Mesenchymal stem cell (in vitro differentiated cells and primary cell): ENCODE data around the gene HAUS1.
"Not testable (repeated sequence)": the region's sequence is repeated elsewhere in the genome, so short reads cannot be mapped to it uniquely, and the experiment has no call there.

Source experiments
- DNase-seq: peaks from one replicate; pipeline ENCODE4 v3.0.0-alpha.2; 2013
- H2AFZ ChIP-seq: one replicate; pipeline ENCODE4 v1.6.1; 2013; ENCODE audit warnings: low read depth, mild to moderate bottlenecking, control low read depth, inconsistent platforms, low read length, moderate library complexity
- H2AK5ac ChIP-seq: 2 replicates; pipeline ENCODE4 v1.6.1; 2013; ENCODE audit warnings: low read length, moderate library complexity, mild to moderate bottlenecking, inconsistent platforms; ENCODE audit not compliant: severe bottlenecking
- H2BK120ac ChIP-seq: one replicate; pipeline ENCODE4 v1.6.1; 2013; ENCODE audit warnings: low read depth, mild to moderate bottlenecking, inconsistent platforms, low read length, moderate library complexity
- H2BK12ac ChIP-seq, 2 experiments: one replicate each; pipeline ENCODE4 v1.6.1; 2013; ENCODE audit warnings: inconsistent platforms in 2 of 2, low read length in 2 of 2, mild to moderate bottlenecking in 2 of 2, moderate library complexity in 2 of 2, control low read depth in 1 of 2
- H2BK15ac ChIP-seq: one replicate; pipeline ENCODE4 v1.6.1; 2013; ENCODE audit warnings: mild to moderate bottlenecking, low read depth, inconsistent platforms; ENCODE audit not compliant: poor library complexity, severe bottlenecking
- H2BK5ac ChIP-seq: 2 replicates; pipeline ENCODE4 v1.6.1; 2013; ENCODE audit warnings: low read depth, mild to moderate bottlenecking, low read length, control low read depth, inconsistent platforms; ENCODE audit not compliant: poor library complexity, severe bottlenecking
- H3K14ac ChIP-seq, 2 experiments: one replicate each; pipeline ENCODE4 v1.6.1; 2013; ENCODE audit warnings: inconsistent platforms in 2 of 2, low read length in 2 of 2, control low read depth in 1 of 2, mild to moderate bottlenecking in 1 of 2, moderate library complexity in 1 of 2
- H3K18ac ChIP-seq, 2 experiments: one replicate each; pipeline ENCODE4 v1.6.1; 2013; ENCODE audit warnings: inconsistent platforms in 2 of 2, low read length in 2 of 2, control low read depth in 1 of 2, low read depth in 1 of 2, mild to moderate bottlenecking in 1 of 2
- H3K23ac ChIP-seq, 2 experiments: one replicate each; pipeline ENCODE4 v1.6.1; 2013; ENCODE audit warnings: inconsistent platforms in 2 of 2, low read length in 2 of 2, mild to moderate bottlenecking in 2 of 2, moderate library complexity in 2 of 2, control low read depth in 1 of 2
- H3K27ac ChIP-seq: 2 replicates; pipeline ENCODE4 v1.5.1; 2013; ENCODE audit warnings: mild to moderate bottlenecking, moderate library complexity, low read length, control low read depth, inconsistent platforms; ENCODE audit not compliant: poor library complexity, severe bottlenecking
- H3K27me3 ChIP-seq, 2 experiments: 2 replicates each; pipeline versions ENCODE4 v1.6.1 to v1.7.0; 2013; ENCODE audit warnings: low read length in 2 of 2, mild to moderate bottlenecking in 2 of 2, moderate library complexity in 2 of 2, control low read depth in 1 of 2, inconsistent platforms in 1 of 2; ENCODE audit not compliant: control insufficient read depth in 1 of 2, insufficient read depth in 1 of 2
- H3K36me3 ChIP-seq, 2 experiments: 2 replicates each; pipeline versions ENCODE4 v1.6.1 to v1.7.0; 2013; ENCODE audit warnings: low read length in 2 of 2, control low read depth in 1 of 2, inconsistent platforms in 1 of 2, low read depth in 1 of 2, mild to moderate bottlenecking in 1 of 2; ENCODE audit not compliant: insufficient read depth in 2 of 2, control insufficient read depth in 1 of 2
- H3K4ac ChIP-seq, 2 experiments: one replicate each; pipeline ENCODE4 v1.6.1; 2013; ENCODE audit warnings: inconsistent platforms in 2 of 2, low read length in 2 of 2, mild to moderate bottlenecking in 2 of 2, moderate library complexity in 2 of 2, control low read depth in 1 of 2, low read depth in 1 of 2
- H3K4me1 ChIP-seq: 2 replicates; pipeline ENCODE4 v1.6.1; 2013; ENCODE audit warnings: low read depth, low read length, control low read depth; ENCODE audit not compliant: control insufficient read depth, insufficient read depth
- H3K4me2 ChIP-seq: 2 replicates; pipeline ENCODE4 v1.6.1; 2013; ENCODE audit warnings: low read length, mild to moderate bottlenecking, inconsistent platforms; ENCODE audit not compliant: poor library complexity, severe bottlenecking
- H3K4me3 ChIP-seq, 2 experiments: 2 replicates each; pipeline versions ENCODE4 v1.5.1 to v1.7.0; 2013; ENCODE audit warnings: low read length in 2 of 2, mild to moderate bottlenecking in 2 of 2, control low read depth in 1 of 2, low read depth in 1 of 2; ENCODE audit not compliant: insufficient read depth in 1 of 2
- H3K79me1 ChIP-seq: replicated peaks from 2 replicates; pipeline ENCODE4 v1.6.1; 2013; ENCODE audit warnings: mild to moderate bottlenecking, control low read depth, low read length, inconsistent platforms; ENCODE audit not compliant: poor library complexity, severe bottlenecking
- H3K9ac ChIP-seq: 2 replicates; pipeline ENCODE4 v1.7.0; 2013; ENCODE audit warnings: mild to moderate bottlenecking, low read length, moderate library complexity
- H3K9me3 ChIP-seq: 2 replicates; pipeline ENCODE4 v1.7.0; 2013; ENCODE audit warnings: mild to moderate bottlenecking, low read length; ENCODE audit not compliant: control insufficient read depth
- H4K8ac ChIP-seq: one replicate; pipeline ENCODE4 v1.6.1; 2013; ENCODE audit warnings: inconsistent platforms, mild to moderate bottlenecking, low read length, moderate library complexity
- H4K91ac ChIP-seq: one replicate; pipeline ENCODE4 v1.6.1; 2013; ENCODE audit warnings: mild to moderate bottlenecking, low read length, inconsistent platforms
- whole genome bisulfite sequencing: methylation state at CpG from one replicate; pipeline ENCODE4 v1.1.7; 2013; ENCODE audit warnings: mixed read lengths; 5-methylcytosine and 5-hydroxymethylcytosine counted together

HAUS1 gene

DNA sequence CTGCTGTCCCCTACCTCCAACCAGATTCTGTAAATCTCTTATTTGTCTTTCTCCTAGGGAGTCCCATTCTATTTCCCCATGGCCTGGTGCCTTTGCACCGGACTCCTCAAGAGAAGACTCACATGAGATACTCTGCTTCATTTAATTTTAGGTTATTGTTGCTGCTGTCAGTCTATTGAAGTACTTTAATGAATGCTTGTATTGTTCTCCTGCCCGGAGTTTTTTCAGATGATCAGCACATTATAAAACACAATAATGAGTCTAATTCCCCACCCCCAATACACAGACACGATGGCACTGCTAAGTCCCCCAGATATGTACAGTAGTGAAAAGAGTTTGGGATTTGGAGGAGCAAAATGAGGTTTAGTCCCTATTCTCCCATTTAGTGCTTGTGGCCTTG lies 58.9 kb downstream of the HAUS1 start:
- Histone ChIP-seq H3K4me3 (no peak overlapping the region), H2AK5ac (no peak overlapping the region), H3K4ac (no peak overlapping the region), H3K27ac (no peak overlapping the region), H3K9ac (no peak overlapping the region), H2BK5ac (no peak overlapping the region), H3K9me3 (no peaks in the 10 kb centered on the region), H3K18ac (no peak overlapping the region), H2AFZ (no peak overlapping the region), H3K36me3 (no peaks in the 10 kb centered on the region), H4K8ac (no peak overlapping the region), H3K14ac (no peak overlapping the region), H3K4me1 (no peaks in the 10 kb centered on the region), H2BK15ac (no peak overlapping the region), H3K79me1 (no peaks in the 10 kb centered on the region), H4K91ac (no peak overlapping the region), H3K23ac (no peak overlapping the region), H2BK120ac (no peak overlapping the region), H3K4me2 (no peak overlapping the region), H2BK12ac (no peak overlapping the region), H3K27me3 (no peaks in the 10 kb centered on the region)
- WGBS, result no CpG with 5 or more reads among the region's 3 CpGs
- no peak for DNase-seq

DNA sequence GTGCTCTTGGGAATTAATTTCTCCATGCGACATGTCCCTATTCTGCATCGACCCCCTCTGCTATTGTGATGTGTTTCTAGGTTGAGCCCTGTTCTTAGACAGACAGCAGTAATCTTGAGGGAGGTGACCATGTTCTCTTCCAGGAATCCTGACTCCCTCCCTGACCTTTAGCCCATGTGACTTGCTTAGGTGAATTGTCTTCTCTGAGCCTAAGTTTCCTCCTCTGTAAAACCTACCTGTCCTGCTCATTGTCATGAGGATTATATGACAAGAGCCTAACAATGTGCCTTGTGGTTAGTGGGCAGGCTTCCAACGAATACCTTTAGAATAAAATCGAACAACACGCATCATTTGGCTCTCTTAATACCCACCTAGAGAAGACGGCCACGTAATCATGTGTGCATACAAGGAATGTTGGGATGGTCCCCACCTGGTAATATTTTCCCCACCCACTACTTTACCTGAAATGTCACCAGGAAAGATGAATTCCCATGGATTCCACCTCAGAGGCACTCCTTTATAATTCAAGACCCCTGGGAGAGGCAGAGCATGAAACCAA lies 59.8 kb downstream of the HAUS1 start:
- 88% methylated on average over 7 of the region's 7 CpGs for WGBS
- Histone ChIP-seq H2BK12ac (no peak overlapping the region), H3K14ac (no peak overlapping the region), H3K9me3 (no peaks in the 10 kb centered on the region), H2AFZ (no peak overlapping the region), H3K18ac (no peak overlapping the region), H3K23ac (no peak overlapping the region), H3K4me3 (no peak overlapping the region), H3K4me2 (no peak overlapping the region), H4K8ac (no peak overlapping the region), H3K36me3 (no peaks in the 10 kb centered on the region), H2AK5ac (no peak overlapping the region), H4K91ac (no peak overlapping the region), H3K27me3 (no peaks in the 10 kb centered on the region), H3K27ac (no peak overlapping the region), H3K4me1 (no peaks in the 10 kb centered on the region), H2BK120ac (no peak overlapping the region), H3K79me1 (no peaks in the 10 kb centered on the region), H3K4ac (no peak overlapping the region), H2BK5ac (no peak overlapping the region), H2BK15ac (no peak overlapping the region), H3K9ac (no peak overlapping the region)
- no peak for DNase-seq

DNA sequence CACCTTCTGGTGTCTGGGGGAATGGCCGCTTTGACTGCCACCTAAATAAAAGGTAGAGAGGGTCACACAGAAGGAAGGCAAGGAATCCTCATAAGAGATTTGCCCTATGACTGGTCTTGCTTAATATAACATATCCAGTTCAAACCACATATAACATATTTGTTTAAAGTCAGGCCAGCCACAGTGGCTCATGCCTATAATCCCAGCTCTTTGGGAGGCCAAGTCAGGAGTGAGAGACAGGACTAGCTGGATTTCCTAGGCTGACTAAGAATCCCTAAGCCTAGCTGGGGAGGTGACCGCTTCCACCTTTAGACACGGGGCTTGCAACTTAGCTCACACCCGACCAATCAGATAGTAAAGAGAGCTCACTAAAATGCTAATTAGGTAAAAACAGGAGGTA lies 60.3 kb downstream of the HAUS1 start:
- H2BK120ac ChIP-seq, H2AFZ ChIP-seq, DNase-seq, H3K36me3 ChIP-seq, H2BK15ac ChIP-seq, H3K4me2 ChIP-seq, H3K18ac ChIP-seq, H2AK5ac ChIP-seq, H4K8ac ChIP-seq, H3K4ac ChIP-seq, H3K27me3 ChIP-seq, H3K23ac ChIP-seq, H3K27ac ChIP-seq, H2BK12ac ChIP-seq, H3K14ac ChIP-seq, H3K4me1 ChIP-seq, H4K91ac ChIP-seq, H3K79me1 ChIP-seq, H3K9me3 ChIP-seq, H3K9ac ChIP-seq, H2BK5ac ChIP-seq, H3K4me3 ChIP-seq: not testable (repeated sequence)
- WGBS, result 100% methylated on average over 1 of the region's 4 CpGs

DNA sequence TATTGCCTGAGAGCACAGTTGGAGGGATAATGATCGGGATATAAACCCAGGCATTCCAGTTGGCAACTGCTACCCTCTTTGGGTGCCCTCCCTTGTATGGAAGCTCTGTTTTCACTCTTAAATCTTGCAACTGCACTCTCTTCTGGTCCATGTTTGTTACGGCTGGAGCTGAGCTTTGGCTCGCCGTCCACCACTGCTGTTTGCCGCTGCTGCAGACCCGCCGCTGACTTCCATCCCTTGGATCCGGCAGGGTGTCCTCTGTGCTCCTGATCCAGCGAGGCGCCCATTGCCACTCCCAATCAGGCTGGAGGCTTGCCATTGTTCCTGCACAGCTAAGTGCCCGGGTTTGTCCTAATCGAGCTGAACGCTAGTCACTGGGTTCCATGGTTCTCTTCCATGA lies 60.7 kb downstream of the HAUS1 start:
- H2BK5ac ChIP-seq, result no peak overlapping the region
- no peak overlapping the region for H3K23ac ChIP-seq
- no peak overlapping the region for H4K91ac ChIP-seq
- no peak overlapping the region for H2BK15ac ChIP-seq
- no peak overlapping the region for H2AFZ ChIP-seq
- no peak overlapping the region for H3K9ac ChIP-seq
- H3K27ac ChIP-seq, result no peak overlapping the region
- no peak overlapping the region for H3K18ac ChIP-seq
- H3K14ac ChIP-seq, result no peak overlapping the region
- H3K9me3 ChIP-seq, result no peaks in the 10 kb centered on the region
- H2BK12ac ChIP-seq, result no peak overlapping the region
- no peaks in the 10 kb centered on the region for H3K27me3 ChIP-seq
- H3K4ac ChIP-seq, result no peak overlapping the region
- H2BK120ac ChIP-seq, result no peak overlapping the region
- no peaks in the 10 kb centered on the region for H3K79me1 ChIP-seq
- 97% methylated on average over 13 of the region's 13 CpGs for WGBS
- H2AK5ac ChIP-seq, result no peak overlapping the region
- no peak overlapping the region for H3K4me2 ChIP-seq
- H3K4me3 ChIP-seq, result no peak overlapping the region
- no peaks in the 10 kb centered on the region for H3K36me3 ChIP-seq
- H3K4me1 ChIP-seq, result peaks cover 6% of the 10 kb centered on the region
- no peak for DNase-seq
- H4K8ac ChIP-seq, result no peak overlapping the region
